ENCODE results near the gene SULT1A2.

GRCh38 chr16:28609631-28610594, 13.1 kb upstream of the SULT1A2 start, which contains the start of gene SULT1A1:
- TF ChIP-seq BHLHE40 (IDR thresholded peaks at IDR 0.05; ENCODE audit: low read depth, low read length), result no peak
- TF ChIP-seq POLR2A (IDR thresholded peaks at IDR 0.05; ENCODE audit: low read depth, low read length), result no peak
- TF ChIP-seq CTCF (conservative IDR thresholded peaks at IDR 0.05; ENCODE audit: low read depth, low read length), result no peak
- no peak for TF ChIP-seq RCOR1 (IDR thresholded peaks at IDR 0.05; ENCODE audit: insufficient replicate concordance, low read length)
- TF ChIP-seq USF2 (IDR thresholded peaks at IDR 0.05; ENCODE audit: low read depth, low read length), result no peak
- no peak for TF ChIP-seq MXI1 (IDR thresholded peaks at IDR 0.05; ENCODE audit: borderline replicate concordance, low read depth, low read length)
- no peak for TF ChIP-seq CEBPB (IDR thresholded peaks at IDR 0.05; ENCODE audit: low read depth, low read length)
- no peak for TF ChIP-seq SMC3 (IDR thresholded peaks at IDR 0.05; ENCODE audit: low read depth, low read length)
- no peak for TF ChIP-seq CHD1 (IDR thresholded peaks at IDR 0.05; ENCODE audit: low read depth, low read length)
- TF ChIP-seq ELK1 (IDR thresholded peaks at IDR 0.05; ENCODE audit: borderline replicate concordance, low read depth, low read length), result no peak

All from IMR-90 (cell line).